Activated CD4-positive, alpha-beta memory T cell treated with anti-CD3 and anti-CD28 coated beads for 36 hours (primary cell): ENCODE data around the gene AMDHD2. TPM values are rescaled to one million over a fixed set of nuclear protein-coding genes. Genes with fewer than 3 reads are reported as not detected.

ENCODE experiments used
- CTCF ChIA-PET: fragments of 350-600 bp; sonication (Branson Sonifier 250); formaldehyde crosslinking; loops from one replicate; lab custom pipeline; 2021; ENCODE audit warnings: antibody characterized with exemption, inconsistent platforms; lab: Charles Lee
- POLR2A ChIA-PET: fragments of 350-600 bp; sonication (Branson Sonifier 250); formaldehyde crosslinking; loops from one replicate; lab custom pipeline; 2021; ENCODE audit warnings: antibody characterized with exemption; lab: Charles Lee
- DNase-seq: peaks from one replicate; pipeline ENCODE4 v3.0.0-alpha.2; 2020
- H3K27ac Mint-ChIP-seq: one replicate; pipeline ENCODE4 v1.8.0; 2021; ENCODE audit warnings: mixed read lengths
- H3K27me3 Mint-ChIP-seq: one replicate; pipeline ENCODE4 v1.8.0; 2021; ENCODE audit warnings: mixed read lengths
- H3K36me3 Mint-ChIP-seq: one replicate; pipeline ENCODE4 v1.8.0; 2021; ENCODE audit warnings: mixed read lengths
- H3K4me1 Mint-ChIP-seq: one replicate; pipeline ENCODE4 v1.8.0; 2021; ENCODE audit warnings: low read depth, mixed read lengths
- H3K4me3 Mint-ChIP-seq: one replicate; pipeline ENCODE4 v1.8.0; 2021; ENCODE audit warnings: mild to moderate bottlenecking, mixed read lengths
- H3K9me3 Mint-ChIP-seq: one replicate; pipeline ENCODE4 v1.8.0; 2021; ENCODE audit warnings: mixed read lengths
- intact Hi-C: fragments of 100-400 bp; cut with micrococcal nuclease; formaldehyde crosslinking; loops from one replicate; pipeline ENCODE4 v1.15.1; 2023
- total RNA-seq, 2 experiments: library from RNA; stranded (reverse); gene quantifications; one replicate each; pipeline ENCODE4 v1.2.3, GENCODE V29; 2021

Gene AMDHD2
- total RNA-seq, 2 experiments from 2014 or later = 28.3 to 30.5 TPM

GRCh38 chr16:2501946-2502895, 17.9 kb upstream of the AMDHD2 start:
- Mint-ChIP-seq H3K4me3 (no peak overlapping the region), H3K36me3 (no peaks in the 10 kb centered on the region), H3K27ac (no peak overlapping the region), H3K4me1 (no peaks in the 10 kb centered on the region), H3K27me3 (no peaks in the 10 kb centered on the region), H3K9me3 (no peaks in the 10 kb centered on the region)
- ChIA-PET CTCF (interaction anchor here (0.7 to 2.9 kb wide), 18 partner anchors 10 to 308 kb away, joined by 3 to 21 read pairs (median 5); partner anchors contain the start of genes ATP6V0C, CCNF, CEMP1 and E4F1), POLR2A (interaction anchor here (1.1 kb wide), 1 partner anchor 32 kb away, joined by 3 read pairs; no protein-coding TSS in a partner anchor)
- intact Hi-C loops = loop anchor here (2.0 to 10.0 kb wide), 2 partner anchors 161 to 307 kb away; partner anchors contain the start of genes ABCA3 and CASKIN1
- no peak for DNase-seq

- ChIA-PET POLR2A (no interaction called here), CTCF (no interaction called here)
- Mint-ChIP-seq H3K36me3 (no peaks in the 10 kb centered on the region), H3K4me1 (no peaks in the 10 kb centered on the region), H3K27ac (no peak overlapping the region), H3K9me3 (no peaks in the 10 kb centered on the region), H3K27me3 (no peaks in the 10 kb centered on the region), H3K4me3 (no peak overlapping the region)
- intact Hi-C loops = loop anchor here (10.0 kb wide), 1 partner anchor 311 kb away; the partner anchor contains the start of gene CASKIN1
- DNase-seq = no peak
These were observed 14.5 kb upstream of the AMDHD2 start for GRCh38 chr16:2505695-2506094.

GRCh38 chr16:2507052-2507659, 13.0 kb upstream of the AMDHD2 start:
- Mint-ChIP-seq H3K9me3 (no peaks in the 10 kb centered on the region), H3K27ac (no peak overlapping the region), H3K27me3 (no peaks in the 10 kb centered on the region), H3K36me3 (no peaks in the 10 kb centered on the region), H3K4me3 (no peak overlapping the region), H3K4me1 (no peaks in the 10 kb centered on the region)
- POLR2A ChIA-PET = no interaction called here
- DNase-seq = no peak
- intact Hi-C loops = loop anchor here (10.0 kb wide), 1 partner anchor 312 kb away; the partner anchor contains the start of gene CASKIN1
- CTCF ChIA-PET = no interaction called here

GRCh38 chr16:2507665-2508064, 12.5 kb upstream of the AMDHD2 start:
- Mint-ChIP-seq H3K4me3 (no peak overlapping the region), H3K36me3 (no peaks in the 10 kb centered on the region), H3K27me3 (no peaks in the 10 kb centered on the region), H3K27ac (no peak overlapping the region), H3K4me1 (no peaks in the 10 kb centered on the region), H3K9me3 (no peaks in the 10 kb centered on the region)
- no peak for DNase-seq
- POLR2A ChIA-PET = no interaction called here
- intact Hi-C loops = loop anchor here (10.0 kb wide), 1 partner anchor 313 kb away; the partner anchor contains the start of gene CASKIN1
- CTCF ChIA-PET = no interaction called here

GRCh38 chr16:2508722-2509400, 11.3 kb upstream of the AMDHD2 start:
- ChIA-PET POLR2A (no interaction called here), CTCF (no interaction called here)
- no peaks in the 10 kb centered on the region for H3K27me3 Mint-ChIP-seq
- H3K4me3 Mint-ChIP-seq = no peak overlapping the region
- H3K36me3 Mint-ChIP-seq = peaks cover under 1% of the 10 kb centered on the region
- intact Hi-C loops = loop anchor here (10.0 kb wide), 1 partner anchor 314 kb away; the partner anchor contains the start of gene CASKIN1
- peaks cover 7% of the 10 kb centered on the region for H3K4me1 Mint-ChIP-seq
- no peak for DNase-seq
- no peaks in the 10 kb centered on the region for H3K9me3 Mint-ChIP-seq
- H3K27ac Mint-ChIP-seq = no peak overlapping the region

- H3K27ac Mint-ChIP-seq = no peak overlapping the region
- CTCF ChIA-PET = no interaction called here
These were observed 8.9 kb upstream of the AMDHD2 start for GRCh38 chr16:2511128-2511800.

GRCh38 chr16:2511996-2512734, 8.0 kb upstream of the AMDHD2 start:
- Mint-ChIP-seq H3K27me3 (no peaks in the 10 kb centered on the region), H3K9me3 (no peaks in the 10 kb centered on the region), H3K4me3 (no peak overlapping the region), H3K4me1 (peaks cover 33% of the 10 kb centered on the region), H3K27ac (no peak overlapping the region), H3K36me3 (peaks cover 4% of the 10 kb centered on the region)
- no peak for DNase-seq
- ChIA-PET CTCF (interaction anchor here (1.2 kb wide), 1 partner anchor 11 kb away, joined by 6 read pairs; no protein-coding TSS in a partner anchor), POLR2A (interaction anchor here (0.5 kb wide), 1 partner anchor 27 kb away, joined by 3 read pairs; no protein-coding TSS in a partner anchor)
- intact Hi-C loops = loop anchor here (2.0 kb wide), 1 partner anchor 21 kb away; no protein-coding TSS in a partner anchor

More at GRCh38 chr16:2511128-2511800, 8.9 kb upstream of the AMDHD2 start:
- POLR2A ChIA-PET = interaction anchor here (0.5 kb wide), 1 partner anchor 28 kb away, joined by 3 read pairs; no protein-coding TSS in a partner anchor
- peaks cover 4% of the 10 kb centered on the region for H3K36me3 Mint-ChIP-seq
- no peaks in the 10 kb centered on the region for H3K9me3 Mint-ChIP-seq
- H3K4me1 Mint-ChIP-seq = peaks cover 24% of the 10 kb centered on the region
- H3K27me3 Mint-ChIP-seq = no peaks in the 10 kb centered on the region
- H3K4me3 Mint-ChIP-seq = no peak overlapping the region
- intact Hi-C loops = no loop called here
- DNase-seq = no peak

GRCh38 chr16:2512735-2513404, 7.3 kb upstream of the AMDHD2 start:
- Mint-ChIP-seq H3K4me3 (peak overlapping the region; percentile 90), H3K36me3 (peaks cover 4% of the 10 kb centered on the region), H3K4me1 (peaks cover 37% of the 10 kb centered on the region), H3K27ac (peak overlapping the region; percentile 91), H3K27me3 (no peaks in the 10 kb centered on the region), H3K9me3 (no peaks in the 10 kb centered on the region)
- CTCF ChIA-PET = interaction anchor here (0.8 to 1.2 kb wide), 2 partner anchors 11 to 318 kb away, joined by 3 to 6 read pairs; no protein-coding TSS in a partner anchor
- DNase-seq = no peak
- intact Hi-C loops = loop anchor here (2.0 kb wide), 1 partner anchor 20 kb away; no protein-coding TSS in a partner anchor
- POLR2A ChIA-PET = interaction anchor here (1.7 kb wide), 1 partner anchor 20 kb away, joined by 7 read pairs; no protein-coding TSS in a partner anchor

GRCh38 chr16:2513405-2514332, 6.5 kb upstream of the AMDHD2 start, which contains the start of gene ATP6V0C:
TSS of gene ATP6V0C (plus strand) at chr16:2513952. CDS start at chr16:2514104, 152 bp downstream.
- peak within 1 kb of the TSS; percentile 91 for H3K27ac Mint-ChIP-seq

More at GRCh38 chr16:2513405-2514332, 6.5 kb upstream of the AMDHD2 start, which contains the start of gene ATP6V0C:
- ChIA-PET CTCF (interaction anchor here (0.8 to 2.5 kb wide), 3 partner anchors 12 to 319 kb away, joined by 3 to 6 read pairs (median 4); partner anchors contain the start of gene PDPK1), POLR2A (interaction anchor here (1.0 to 1.7 kb wide), 3 partner anchors 18 to 39 kb away, joined by 4 to 7 read pairs (median 6); partner anchors contain the start of genes CEMP1 and TBC1D24)
- DNase-seq = peak; percentile 91
- Mint-ChIP-seq H3K4me1 (peaks cover 40% of the 10 kb centered on the region), H3K9me3 (no peaks in the 10 kb centered on the region), H3K36me3 (peaks cover 4% of the 10 kb centered on the region), H3K27me3 (no peaks in the 10 kb centered on the region), H3K4me3 (peak within 1 kb of the TSS; percentile 92)
- intact Hi-C loops = loop anchor here (2.0 kb wide), 1 partner anchor 19 kb away; no protein-coding TSS in a partner anchor
